GM12801 (cell line): ENCODE results near the gene LAIR2.

ENCODE experiments used
- CTCF ChIP-seq: IDR thresholded peaks from one replicate; pipeline ENCODE4 v1.5.1; 2011; ENCODE audit warnings: control low read depth; ENCODE audit not compliant: insufficient read length; ENCODE audit errors: extremely low read depth

LAIR2 gene

GRCh38 chr19:54462655-54463530 lies 39.7 kb upstream of the LAIR2 start:
- no peak for TF ChIP-seq CTCF

- no peak for TF ChIP-seq CTCF
Observed at GRCh38 chr19:54463531-54464043, 39.0 kb upstream of the LAIR2 start, which contains the start of gene LENG9. Gene LENG9, minus strand, starts transcription at chr19:54463778. Its CDS starts 252 bp downstream, at chr19:54463526.

- TF ChIP-seq CTCF = no peak
Observed at GRCh38 chr19:54464044-54464629, 38.5 kb upstream of the LAIR2 start.

- no peak for TF ChIP-seq CTCF
Observed at GRCh38 chr19:54464630-54465425, 37.8 kb upstream of the LAIR2 start.

GRCh38 chr19:54465426-54466109 lies 37.1 kb upstream of the LAIR2 start:
- no peak for TF ChIP-seq CTCF

DNA sequence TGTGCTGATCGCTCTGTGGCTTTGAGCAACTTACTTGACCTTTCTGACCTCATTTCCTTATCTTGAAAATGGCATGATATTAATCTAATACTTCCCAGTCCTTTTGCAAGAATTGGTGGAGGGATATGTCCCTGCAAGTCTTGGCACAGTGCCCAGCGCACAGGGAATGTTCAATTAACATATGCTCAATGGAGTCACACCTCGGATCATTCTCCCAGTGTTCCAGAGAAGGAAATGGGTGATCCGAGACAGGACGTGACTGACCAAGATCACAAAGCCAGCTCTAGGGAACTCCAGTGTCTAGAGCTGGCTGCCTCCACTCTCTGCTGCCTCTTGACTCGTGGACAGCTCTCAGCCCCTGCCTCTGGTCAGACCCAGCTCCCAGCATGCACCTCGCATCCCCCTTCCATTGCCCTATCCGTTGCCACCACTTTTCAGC lies 33.1 kb upstream of the LAIR2 start:
- no peak for TF ChIP-seq CTCF
